Uterus (tissue), 4 donors: ENCODE results near the gene NADK. TPM values are rescaled to one million over a fixed set of nuclear protein-coding genes. Genes with fewer than 3 reads are reported as not detected.
A peak's percentile ranks its signal among the peaks of the same experiment; 100 is the strongest.

Experiments used
- DNase-seq, 2 donors: peaks; one replicate each; pipeline ENCODE4 v3.0.0-alpha.2; 2019 to 2020
- H3K27ac ChIP-seq, 2 donors: fragments of 200-600 bp; sonication (generic); 1 replicate in 1 of 2; 2 replicates in 1 of 2; pipeline ENCODE4 v1.5.1; 2016 to 2018
- H3K27me3 ChIP-seq, 2 donors: fragments of 200-600 bp; sonication (generic); one replicate each; pipeline ENCODE4 v1.5.1; 2018 to 2019; ENCODE audit warnings: control low read depth in 1 of 2
- H3K36me3 ChIP-seq, 2 donors: fragments of 200-600 bp; sonication (generic); one replicate each; pipeline ENCODE4 v1.5.1; 2019; ENCODE audit warnings: control low read depth in 1 of 2
- H3K4me1 ChIP-seq, 2 donors: fragments of 200-600 bp; sonication (generic); one replicate each; pipeline ENCODE4 v1.5.1; 2018 to 2019; ENCODE audit warnings: control low read depth in 1 of 2
- H3K4me3 ChIP-seq, 2 donors: fragments of 200-600 bp; sonication (generic); 1 replicate in 1 of 2; 2 replicates in 1 of 2; pipeline ENCODE4 v1.5.1; 2018 to 2019; ENCODE audit warnings: mild to moderate bottlenecking in 1 of 2
- H3K9me3 ChIP-seq, 2 donors: fragments of 200-600 bp; sonication (generic); one replicate each; pipeline ENCODE4 v1.5.1; 2019; ENCODE audit warnings: control low read depth in 1 of 2
- POLR2A ChIP-seq, 2 donors: fragments of 450-650 bp; IDR thresholded peaks; one replicate each; pipeline ENCODE4 v1.6.1; 2016; ENCODE audit warnings: antibody characterized with exemption in 2 of 2, mild to moderate bottlenecking in 1 of 2, moderate library complexity in 1 of 2
- intact Hi-C: fragments of 100-400 bp; cut with DNase I; formaldehyde crosslinking; loops from one replicate; pipeline ENCODE4 v1.15.1; 2023; ENCODE audit warnings: low total_unique reads
- total RNA-seq, 4 donors: library from RNA; depleted of rRNA in 3 of 4; stranded (reverse); fragments of >200 nt in 3 of 4; gene quantifications; one replicate each; pipeline versions ENCODE4 v1.1.0 to v1.2.4, GENCODE V29; 2014 to 2023
- TF ChIP-seq, protein P1 (sequence below), 4 experiments: fragments of 200-600 bp in 2 of 4; fragments of 450-650 bp in 2 of 4; sonication (generic) in 2 of 4; IDR thresholded peaks; one replicate each; pipeline ENCODE4 v1.5.1; 2016 to 2019; ENCODE audit warnings: antibody characterized with exemption in 4 of 4, mild to moderate bottlenecking in 2 of 4, moderate library complexity in 1 of 4
- donor health status: DM: yes; HTN: yes; CAD: no.

NADK gene
- total RNA-seq, 4 donors from 2014 or later, result 40.1 to 76.9 (median 51.8) TPM

DNA sequence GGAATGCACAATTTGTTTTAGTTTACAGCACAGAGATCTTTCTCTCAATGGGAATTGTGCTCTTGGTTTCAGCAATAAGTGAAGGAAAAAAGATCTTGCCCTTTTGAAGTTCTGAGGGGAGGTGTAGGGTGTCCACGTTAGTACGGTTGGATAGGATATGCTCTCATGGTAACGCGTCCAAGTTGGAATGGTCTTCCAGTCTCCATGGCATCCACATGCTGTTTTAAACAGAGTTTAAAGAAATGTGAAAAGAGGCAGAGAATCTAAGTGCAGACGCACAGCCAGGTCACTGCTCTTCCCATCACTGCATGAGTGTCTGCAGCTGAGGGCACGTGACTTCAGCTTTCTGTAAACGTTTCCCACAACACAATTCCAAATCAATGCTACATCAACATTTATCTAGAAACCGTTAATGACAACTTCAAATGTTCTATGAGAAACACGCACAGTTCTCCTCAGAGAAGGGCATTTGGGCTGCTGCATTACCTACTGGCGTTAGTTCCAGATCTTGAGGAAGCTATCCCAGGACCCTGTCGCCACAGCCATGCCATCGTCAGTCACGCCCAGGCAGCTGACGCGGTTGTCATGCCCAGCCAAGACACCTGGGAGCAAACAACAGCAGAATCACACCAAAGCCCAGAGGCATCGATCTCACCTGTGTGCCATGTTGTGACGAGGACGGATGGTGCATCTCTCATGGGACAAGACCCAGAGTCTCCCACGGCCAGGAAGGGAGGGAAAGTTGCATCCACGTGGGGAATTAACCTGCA, 8.8 kb upstream of the NADK start:
- no peak for TF ChIP-seq POLR2A (IDR thresholded peaks at IDR 0.05)
- TF ChIP-seq, protein P1, sequence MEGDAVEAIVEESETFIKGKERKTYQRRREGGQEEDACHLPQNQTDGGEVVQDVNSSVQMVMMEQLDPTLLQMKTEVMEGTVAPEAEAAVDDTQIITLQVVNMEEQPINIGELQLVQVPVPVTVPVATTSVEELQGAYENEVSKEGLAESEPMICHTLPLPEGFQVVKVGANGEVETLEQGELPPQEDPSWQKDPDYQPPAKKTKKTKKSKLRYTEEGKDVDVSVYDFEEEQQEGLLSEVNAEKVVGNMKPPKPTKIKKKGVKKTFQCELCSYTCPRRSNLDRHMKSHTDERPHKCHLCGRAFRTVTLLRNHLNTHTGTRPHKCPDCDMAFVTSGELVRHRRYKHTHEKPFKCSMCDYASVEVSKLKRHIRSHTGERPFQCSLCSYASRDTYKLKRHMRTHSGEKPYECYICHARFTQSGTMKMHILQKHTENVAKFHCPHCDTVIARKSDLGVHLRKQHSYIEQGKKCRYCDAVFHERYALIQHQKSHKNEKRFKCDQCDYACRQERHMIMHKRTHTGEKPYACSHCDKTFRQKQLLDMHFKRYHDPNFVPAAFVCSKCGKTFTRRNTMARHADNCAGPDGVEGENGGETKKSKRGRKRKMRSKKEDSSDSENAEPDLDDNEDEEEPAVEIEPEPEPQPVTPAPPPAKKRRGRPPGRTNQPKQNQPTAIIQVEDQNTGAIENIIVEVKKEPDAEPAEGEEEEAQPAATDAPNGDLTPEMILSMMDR (IDR thresholded peaks at IDR 0.05), result no peak
- Histone ChIP-seq H3K9me3 (no peaks in the 10 kb centered on the region), H3K27me3 (no peaks in the 10 kb centered on the region), H3K36me3 (no peaks in the 10 kb centered on the region), H3K4me1 (peaks cover 0 to 8% of the 10 kb centered on the region in 2 donors), H3K4me3 (no peak overlapping the region), H3K27ac (no peak overlapping the region)
- intact Hi-C loops, result no loop called here
- DNase-seq, result no peak

DNA sequence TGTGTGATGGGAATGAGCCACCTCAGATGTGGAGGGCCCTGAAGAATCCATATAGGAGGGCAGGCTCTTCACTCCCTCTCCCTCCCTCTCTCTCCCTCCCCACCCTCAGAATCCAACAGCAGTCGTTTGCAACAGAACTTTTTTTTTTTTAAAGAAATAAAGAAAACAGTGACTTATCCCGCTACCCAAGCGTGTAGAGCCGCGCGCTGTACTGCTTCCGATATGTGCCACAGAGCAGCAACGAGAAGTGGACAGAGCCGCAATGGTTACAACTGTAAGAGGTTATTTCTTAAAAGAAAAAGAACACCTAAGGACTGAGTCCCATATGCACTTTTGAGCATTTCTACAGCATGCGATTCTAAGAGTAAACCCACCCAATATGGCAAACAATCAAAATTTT, 7.4 kb upstream of the NADK start:
- Histone ChIP-seq H3K9me3 (no peaks in the 10 kb centered on the region), H3K27me3 (no peaks in the 10 kb centered on the region), H3K27ac (no peak overlapping the region), H3K4me3 (no peak overlapping the region), H3K4me1 (peaks cover 0 to 15% of the 10 kb centered on the region in 2 donors), H3K36me3 (no peaks in the 10 kb centered on the region)
- DNase-seq, result no peak
- TF ChIP-seq, protein P1 (IDR thresholded peaks at IDR 0.05), result no peak
- no peak for TF ChIP-seq POLR2A (IDR thresholded peaks at IDR 0.05)
- intact Hi-C loops, result no loop called here

DNA sequence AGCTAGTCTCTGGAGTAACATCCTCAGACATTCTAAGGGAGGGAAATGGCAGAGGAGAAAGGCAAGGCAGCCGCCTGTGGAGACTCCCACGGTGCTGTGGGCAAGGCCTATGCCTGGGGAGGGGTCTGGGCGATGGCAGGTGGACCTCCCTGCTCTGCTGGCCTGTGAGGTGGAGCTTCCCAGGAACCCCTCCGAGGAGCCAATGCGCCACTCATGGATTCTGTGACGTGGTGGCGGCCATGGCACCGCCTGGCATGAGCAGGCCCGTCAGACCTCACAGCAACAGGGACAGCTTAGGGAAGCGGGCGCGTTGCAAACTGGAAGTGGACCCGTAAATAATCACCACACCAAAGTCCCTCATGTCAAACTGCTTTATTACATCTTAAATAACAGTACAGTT, 6.7 kb upstream of the NADK start:
- DNase-seq, result no peak
- no peak overlapping the region for H3K27ac ChIP-seq
- no peaks in the 10 kb centered on the region for H3K36me3 ChIP-seq
- H3K4me3 ChIP-seq, result no peak overlapping the region
- TF ChIP-seq, protein P1 (IDR thresholded peaks at IDR 0.05), result no peak
- peaks cover 0 to 15% of the 10 kb centered on the region in 2 donors for H3K4me1 ChIP-seq
- H3K9me3 ChIP-seq, result no peaks in the 10 kb centered on the region
- intact Hi-C loops, result no loop called here
- no peaks in the 10 kb centered on the region for H3K27me3 ChIP-seq

DNA sequence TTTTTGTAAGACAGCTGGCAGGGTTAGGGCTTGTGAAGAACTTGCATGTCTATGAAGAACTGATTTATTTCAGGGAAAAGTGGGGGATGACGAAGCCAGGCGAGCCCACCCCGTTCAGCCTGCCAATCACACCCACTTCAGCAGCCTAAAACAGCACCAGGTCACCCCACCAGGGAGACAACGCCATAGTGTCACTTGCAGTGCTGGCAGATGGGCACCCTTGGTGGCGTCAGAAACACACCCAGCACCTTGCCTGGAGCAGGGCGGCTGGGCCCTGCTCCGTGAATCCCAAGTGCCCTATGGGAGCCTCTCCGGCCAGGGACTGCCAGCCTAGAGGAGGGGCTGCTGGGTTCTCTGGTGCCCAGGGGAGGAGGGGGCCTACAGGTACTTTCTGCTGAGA, 5.0 kb upstream of the NADK start:
- Histone ChIP-seq H3K4me1 (peaks cover 0 to 18% of the 10 kb centered on the region in 2 donors), H3K9me3 (no peaks in the 10 kb centered on the region), H3K36me3 (no peaks in the 10 kb centered on the region), H3K4me3 (no peak overlapping the region), H3K27ac (peak overlapping the region; percentile 51 to 70), H3K27me3 (no peaks in the 10 kb centered on the region)
- intact Hi-C loops, result no loop called here
- TF ChIP-seq, protein P1 (IDR thresholded peaks at IDR 0.05), result no peak
- TF ChIP-seq POLR2A (IDR thresholded peaks at IDR 0.05), result no peak
- no peak for DNase-seq

DNA sequence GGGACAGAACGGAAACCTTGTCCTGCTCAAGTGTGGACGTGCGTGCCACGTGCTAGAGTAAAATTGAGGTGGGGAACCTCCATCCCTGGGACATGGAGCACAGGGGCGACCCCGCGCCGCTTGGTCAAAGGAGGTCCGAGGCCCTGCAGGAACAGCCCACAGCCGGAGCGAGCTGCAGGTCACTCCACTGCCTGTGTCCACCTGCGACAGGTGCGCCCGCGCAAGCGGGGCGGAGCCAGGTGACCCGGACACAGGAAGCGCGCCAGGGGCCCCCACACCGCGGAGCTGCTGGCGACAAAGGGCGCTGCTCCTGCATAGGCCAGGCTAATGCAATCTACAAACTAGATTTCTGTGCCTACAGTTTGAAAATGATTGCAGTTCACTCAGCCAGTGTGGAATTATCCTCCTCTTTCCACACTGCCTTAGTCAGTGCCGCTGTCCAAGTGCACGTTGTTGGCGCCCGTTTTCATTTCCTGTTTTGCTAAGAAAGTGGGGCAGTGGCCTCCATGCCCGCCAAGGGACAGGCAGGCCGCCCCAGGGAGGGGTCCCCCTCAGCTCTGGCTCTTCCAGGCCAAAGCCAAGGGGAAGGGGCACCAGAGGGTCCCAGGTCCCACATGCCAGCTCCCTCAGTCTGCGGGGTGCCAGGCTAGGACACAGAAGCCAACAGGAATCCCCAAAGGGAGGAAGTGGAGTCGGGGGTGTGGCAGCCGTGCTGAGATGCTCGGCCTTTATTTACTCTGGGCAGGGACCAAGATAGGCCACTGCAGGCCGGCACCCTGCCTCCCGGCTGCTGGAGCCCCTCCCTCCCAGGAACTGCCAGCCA, 4.3 kb upstream of the NADK start:
- peak; percentile 47 to 48 for DNase-seq
- peaks cover 0 to 18% of the 10 kb centered on the region in 2 donors for H3K4me1 ChIP-seq
- no peaks in the 10 kb centered on the region for H3K36me3 ChIP-seq
- no peaks in the 10 kb centered on the region for H3K9me3 ChIP-seq
- H3K27ac ChIP-seq, result peak overlapping the region; percentile 51 to 70
- intact Hi-C loops, result no loop called here
- peak overlapping the region in 1 of 2 donors; percentile 3 for H3K4me3 ChIP-seq
- no peaks in the 10 kb centered on the region for H3K27me3 ChIP-seq
- TF ChIP-seq, protein P1 (IDR thresholded peaks at IDR 0.05), result no peak
- no peak for TF ChIP-seq POLR2A (IDR thresholded peaks at IDR 0.05)
